WTC11 (cell line): ENCODE results near the gene STRAP.

Experiments used
- CREB1 ChIP-seq: sonication (generic); formaldehyde crosslinking; IDR thresholded peaks from 2 replicates; pipeline ENCODE4 v1.8.0; 2023; ENCODE audit warnings: mild to moderate bottlenecking, missing genetic modification reagents
- ELF4 ChIP-seq: sonication (generic); formaldehyde crosslinking; IDR thresholded peaks from 2 replicates; pipeline ENCODE4 v1.8.1; 2022; ENCODE audit warnings: low read depth, mild to moderate bottlenecking, moderate library complexity, missing genetic modification reagents
- FOXJ3 ChIP-seq: sonication (generic); formaldehyde crosslinking; IDR thresholded peaks from 2 replicates; pipeline ENCODE4 v1.9.0; 2021; ENCODE audit warnings: missing genetic modification reagents, mild to moderate bottlenecking, borderline replicate concordance
- NR1H2 ChIP-seq: sonication (generic); formaldehyde crosslinking; IDR thresholded peaks from 2 replicates; pipeline ENCODE4 v1.9.0; 2021; ENCODE audit warnings: mild to moderate bottlenecking, moderate library complexity, missing genetic modification reagents
- NR3C1 ChIP-seq: sonication (generic); formaldehyde crosslinking; conservative IDR thresholded peaks from 2 replicates; pipeline ENCODE4 v1.8.1; 2023; ENCODE audit warnings: low read depth, mild to moderate bottlenecking, missing genetic modification reagents
- ZNF121 ChIP-seq: sonication (generic); formaldehyde crosslinking; IDR thresholded peaks from 2 replicates; pipeline ENCODE4 v1.8.0; 2023; ENCODE audit warnings: missing genetic modification reagents
- ZNF232 ChIP-seq: sonication (generic); formaldehyde crosslinking; IDR thresholded peaks from 2 replicates; pipeline ENCODE4 v1.8.0; 2022; ENCODE audit warnings: mild to moderate bottlenecking, missing genetic modification reagents
- ZNF263 ChIP-seq: sonication (generic); formaldehyde crosslinking; IDR thresholded peaks from 2 replicates; pipeline ENCODE4 v1.8.1; 2022; ENCODE audit warnings: low read depth, mild to moderate bottlenecking, moderate library complexity, missing genetic modification reagents
- TF ChIP-seq, protein P1 (sequence below): fragments of 200-600 bp; IDR thresholded peaks from 2 replicates; pipeline ENCODE4 v1.8.0; 2022; ENCODE audit warnings: antibody characterized with exemption
- TF ChIP-seq, protein P2 (sequence below): sonication (generic); formaldehyde crosslinking; IDR thresholded peaks from 2 replicates; pipeline ENCODE4 v1.8.1; 2023; ENCODE audit warnings: mild to moderate bottlenecking, missing genetic modification reagents
- TF ChIP-seq, protein P3 (sequence below): sonication (generic); formaldehyde crosslinking; IDR thresholded peaks from 2 replicates; pipeline ENCODE4 v1.8.1; 2023; ENCODE audit warnings: mild to moderate bottlenecking, missing genetic modification reagents, moderate library complexity
- TF ChIP-seq, protein P4 (sequence below): sonication (generic); formaldehyde crosslinking; IDR thresholded peaks from 2 replicates; pipeline ENCODE4 v1.8.0; 2022; ENCODE audit warnings: mild to moderate bottlenecking, missing genetic modification reagents
- TF ChIP-seq, protein P5 (sequence below): sonication (generic); formaldehyde crosslinking; IDR thresholded peaks from 2 replicates; pipeline ENCODE4 v1.8.0; 2022; ENCODE audit warnings: mild to moderate bottlenecking, missing genetic modification reagents
- TF ChIP-seq, protein P6 (sequence below): sonication (generic); formaldehyde crosslinking; IDR thresholded peaks from 2 replicates; pipeline ENCODE4 v1.8.1; 2022; ENCODE audit warnings: missing genetic modification reagents, borderline replicate concordance

DNA sequence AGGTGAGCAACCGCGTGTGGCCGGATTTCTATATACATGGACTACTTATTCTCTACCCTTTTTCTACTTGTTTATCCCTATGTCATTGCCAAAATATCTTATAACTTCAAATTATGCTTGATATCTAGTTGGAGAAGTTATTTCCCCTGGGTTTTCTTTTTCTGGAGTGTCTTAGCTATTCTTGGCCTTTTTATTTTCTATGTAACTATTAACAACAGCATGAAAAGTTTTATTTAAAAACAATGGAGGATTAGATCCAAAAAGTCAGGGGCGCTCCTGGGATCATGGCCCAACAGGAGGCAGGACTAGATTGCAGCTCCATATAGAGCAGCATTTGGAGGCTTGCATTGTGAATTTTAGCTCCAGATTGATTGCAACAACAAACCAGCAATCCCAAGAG lies 8.6 kb upstream of the STRAP start:
- TF ChIP-seq, protein P1, sequence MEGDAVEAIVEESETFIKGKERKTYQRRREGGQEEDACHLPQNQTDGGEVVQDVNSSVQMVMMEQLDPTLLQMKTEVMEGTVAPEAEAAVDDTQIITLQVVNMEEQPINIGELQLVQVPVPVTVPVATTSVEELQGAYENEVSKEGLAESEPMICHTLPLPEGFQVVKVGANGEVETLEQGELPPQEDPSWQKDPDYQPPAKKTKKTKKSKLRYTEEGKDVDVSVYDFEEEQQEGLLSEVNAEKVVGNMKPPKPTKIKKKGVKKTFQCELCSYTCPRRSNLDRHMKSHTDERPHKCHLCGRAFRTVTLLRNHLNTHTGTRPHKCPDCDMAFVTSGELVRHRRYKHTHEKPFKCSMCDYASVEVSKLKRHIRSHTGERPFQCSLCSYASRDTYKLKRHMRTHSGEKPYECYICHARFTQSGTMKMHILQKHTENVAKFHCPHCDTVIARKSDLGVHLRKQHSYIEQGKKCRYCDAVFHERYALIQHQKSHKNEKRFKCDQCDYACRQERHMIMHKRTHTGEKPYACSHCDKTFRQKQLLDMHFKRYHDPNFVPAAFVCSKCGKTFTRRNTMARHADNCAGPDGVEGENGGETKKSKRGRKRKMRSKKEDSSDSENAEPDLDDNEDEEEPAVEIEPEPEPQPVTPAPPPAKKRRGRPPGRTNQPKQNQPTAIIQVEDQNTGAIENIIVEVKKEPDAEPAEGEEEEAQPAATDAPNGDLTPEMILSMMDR = no peak
- TF ChIP-seq CREB1 (CRISPR knock-in tag) (no peak), NR1H2 (CRISPR knock-in tag) (no peak), NR3C1 (CRISPR knock-in tag) (no peak), ZNF232 (CRISPR knock-in tag) (no peak), FOXJ3 (CRISPR knock-in tag) (no peak), ELF4 (CRISPR knock-in tag) (no peak), ZNF121 (no peak), ZNF263 (CRISPR knock-in tag) (no peak)
- TF ChIP-seq, protein P2, sequence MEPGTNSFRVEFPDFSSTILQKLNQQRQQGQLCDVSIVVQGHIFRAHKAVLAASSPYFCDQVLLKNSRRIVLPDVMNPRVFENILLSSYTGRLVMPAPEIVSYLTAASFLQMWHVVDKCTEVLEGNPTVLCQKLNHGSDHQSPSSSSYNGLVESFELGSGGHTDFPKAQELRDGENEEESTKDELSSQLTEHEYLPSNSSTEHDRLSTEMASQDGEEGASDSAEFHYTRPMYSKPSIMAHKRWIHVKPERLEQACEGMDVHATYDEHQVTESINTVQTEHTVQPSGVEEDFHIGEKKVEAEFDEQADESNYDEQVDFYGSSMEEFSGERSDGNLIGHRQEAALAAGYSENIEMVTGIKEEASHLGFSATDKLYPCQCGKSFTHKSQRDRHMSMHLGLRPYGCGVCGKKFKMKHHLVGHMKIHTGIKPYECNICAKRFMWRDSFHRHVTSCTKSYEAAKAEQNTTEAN (CRISPR knock-in tag) = no peak
- TF ChIP-seq, protein P3, sequence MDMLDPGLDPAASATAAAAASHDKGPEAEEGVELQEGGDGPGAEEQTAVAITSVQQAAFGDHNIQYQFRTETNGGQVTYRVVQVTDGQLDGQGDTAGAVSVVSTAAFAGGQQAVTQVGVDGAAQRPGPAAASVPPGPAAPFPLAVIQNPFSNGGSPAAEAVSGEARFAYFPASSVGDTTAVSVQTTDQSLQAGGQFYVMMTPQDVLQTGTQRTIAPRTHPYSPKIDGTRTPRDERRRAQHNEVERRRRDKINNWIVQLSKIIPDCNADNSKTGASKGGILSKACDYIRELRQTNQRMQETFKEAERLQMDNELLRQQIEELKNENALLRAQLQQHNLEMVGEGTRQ = no peak
- TF ChIP-seq, protein P4, sequence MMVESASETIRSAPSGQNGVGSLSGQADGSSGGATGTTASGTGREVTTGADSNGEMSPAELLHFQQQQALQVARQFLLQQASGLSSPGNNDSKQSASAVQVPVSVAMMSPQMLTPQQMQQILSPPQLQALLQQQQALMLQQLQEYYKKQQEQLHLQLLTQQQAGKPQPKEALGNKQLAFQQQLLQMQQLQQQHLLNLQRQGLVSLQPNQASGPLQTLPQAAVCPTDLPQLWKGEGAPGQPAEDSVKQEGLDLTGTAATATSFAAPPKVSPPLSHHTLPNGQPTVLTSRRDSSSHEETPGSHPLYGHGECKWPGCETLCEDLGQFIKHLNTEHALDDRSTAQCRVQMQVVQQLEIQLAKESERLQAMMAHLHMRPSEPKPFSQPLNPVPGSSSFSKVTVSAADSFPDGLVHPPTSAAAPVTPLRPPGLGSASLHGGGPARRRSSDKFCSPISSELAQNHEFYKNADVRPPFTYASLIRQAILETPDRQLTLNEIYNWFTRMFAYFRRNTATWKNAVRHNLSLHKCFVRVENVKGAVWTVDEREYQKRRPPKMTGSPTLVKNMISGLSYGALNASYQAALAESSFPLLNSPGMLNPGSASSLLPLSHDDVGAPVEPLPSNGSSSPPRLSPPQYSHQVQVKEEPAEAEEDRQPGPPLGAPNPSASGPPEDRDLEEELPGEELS = no peak
- TF ChIP-seq, protein P5, sequence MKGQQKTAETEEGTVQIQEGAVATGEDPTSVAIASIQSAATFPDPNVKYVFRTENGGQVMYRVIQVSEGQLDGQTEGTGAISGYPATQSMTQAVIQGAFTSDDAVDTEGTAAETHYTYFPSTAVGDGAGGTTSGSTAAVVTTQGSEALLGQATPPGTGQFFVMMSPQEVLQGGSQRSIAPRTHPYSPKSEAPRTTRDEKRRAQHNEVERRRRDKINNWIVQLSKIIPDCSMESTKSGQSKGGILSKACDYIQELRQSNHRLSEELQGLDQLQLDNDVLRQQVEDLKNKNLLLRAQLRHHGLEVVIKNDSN (CRISPR knock-in tag) = no peak
- TF ChIP-seq, protein P6, sequence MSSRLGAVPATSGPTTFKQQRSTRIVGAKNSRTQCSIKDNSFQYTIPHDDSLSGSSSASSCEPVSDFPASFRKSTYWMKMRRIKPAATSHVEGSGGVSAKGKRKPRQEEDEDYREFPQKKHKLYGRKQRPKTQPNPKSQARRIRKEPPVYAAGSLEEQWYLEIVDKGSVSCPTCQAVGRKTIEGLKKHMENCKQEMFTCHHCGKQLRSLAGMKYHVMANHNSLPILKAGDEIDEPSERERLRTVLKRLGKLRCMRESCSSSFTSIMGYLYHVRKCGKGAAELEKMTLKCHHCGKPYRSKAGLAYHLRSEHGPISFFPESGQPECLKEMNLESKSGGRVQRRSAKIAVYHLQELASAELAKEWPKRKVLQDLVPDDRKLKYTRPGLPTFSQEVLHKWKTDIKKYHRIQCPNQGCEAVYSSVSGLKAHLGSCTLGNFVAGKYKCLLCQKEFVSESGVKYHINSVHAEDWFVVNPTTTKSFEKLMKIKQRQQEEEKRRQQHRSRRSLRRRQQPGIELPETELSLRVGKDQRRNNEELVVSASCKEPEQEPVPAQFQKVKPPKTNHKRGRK (CRISPR knock-in tag) = no peak
